H9 (cell line): Measurements from ENCODE around the gene MLST8. TPM values are rescaled to one million over a fixed set of nuclear protein-coding genes. Genes with fewer than 3 reads are reported as not detected.

Experiments
- DNase-seq: peaks from one replicate; pipeline ENCODE4 v3.0.0-alpha.2; 2017
- H2AFZ ChIP-seq: one replicate; pipeline ENCODE4 v1.6.1; 2013; ENCODE audit warnings: mild to moderate bottlenecking, low read length, control low read depth, moderate library complexity
- H2AK5ac ChIP-seq: 2 replicates; pipeline ENCODE4 v1.6.1; 2013; ENCODE audit warnings: low read length, control low read depth, mixed read lengths; ENCODE audit not compliant: insufficient read length
- H2BK120ac ChIP-seq: one replicate; pipeline ENCODE4 v1.6.1; 2013; ENCODE audit warnings: low read depth, mild to moderate bottlenecking, low read length, control low read depth, inconsistent platforms; ENCODE audit not compliant: poor library complexity, severe bottlenecking
- H2BK12ac ChIP-seq: 2 replicates; pipeline ENCODE4 v1.6.1; 2013; ENCODE audit warnings: low read length, control low read depth, mixed read lengths, low read depth; ENCODE audit not compliant: insufficient read length
- H2BK15ac ChIP-seq: 2 replicates; pipeline ENCODE4 v1.6.1; 2013; ENCODE audit warnings: low read depth, low read length, control low read depth
- H2BK20ac ChIP-seq: one replicate; pipeline ENCODE4 v1.6.1; 2013; ENCODE audit warnings: low read depth, mild to moderate bottlenecking, low read length, control low read depth, inconsistent platforms; ENCODE audit not compliant: poor library complexity, severe bottlenecking
- H2BK5ac ChIP-seq: 2 replicates; pipeline ENCODE4 v1.6.1; 2013; ENCODE audit warnings: low read length, control low read depth, mixed read lengths; ENCODE audit not compliant: insufficient read length
- H3K14ac ChIP-seq: 2 replicates; pipeline ENCODE4 v1.6.1; 2013; ENCODE audit warnings: low read length, control low read depth; ENCODE audit not compliant: insufficient read depth
- H3K18ac ChIP-seq: 2 replicates; pipeline ENCODE4 v1.6.1; 2013; ENCODE audit warnings: low read depth, mild to moderate bottlenecking, mixed read lengths, low read length, control low read depth; ENCODE audit not compliant: insufficient read length
- H3K23ac ChIP-seq: 2 replicates; pipeline ENCODE4 v1.6.1; 2013; ENCODE audit warnings: low read length, control low read depth, mixed read lengths, low read depth; ENCODE audit not compliant: insufficient read length
- H3K23me2 ChIP-seq: 2 replicates; pipeline ENCODE4 v1.6.1; 2013; ENCODE audit warnings: low read depth, mild to moderate bottlenecking, mixed read lengths, low read length, control low read depth; ENCODE audit not compliant: insufficient read length, poor library complexity, severe bottlenecking
- H3K27ac ChIP-seq: 2 replicates; pipeline ENCODE4 v1.5.1; 2013; ENCODE audit warnings: low read length, control low read depth, mixed read lengths, low read depth; ENCODE audit not compliant: insufficient read length
- H3K27me3 ChIP-seq: 2 replicates; pipeline ENCODE4 v1.6.1; 2013; ENCODE audit warnings: low read length, control low read depth, inconsistent platforms; ENCODE audit not compliant: insufficient read depth
- H3K4ac ChIP-seq: 2 replicates; pipeline ENCODE4 v1.6.1; 2013; ENCODE audit warnings: low read depth, mild to moderate bottlenecking, control low read depth, inconsistent platforms, low read length, moderate library complexity
- H3K4me1 ChIP-seq: 2 replicates; pipeline ENCODE4 v1.6.1; 2013; ENCODE audit warnings: low read length, control low read depth, inconsistent platforms; ENCODE audit not compliant: insufficient read depth
- H3K4me2 ChIP-seq: 2 replicates; pipeline ENCODE4 v1.6.1; 2013; ENCODE audit warnings: low read length, control low read depth, mixed read lengths; ENCODE audit not compliant: insufficient read length, insufficient read depth
- H3K56ac ChIP-seq: 2 replicates; pipeline ENCODE4 v1.6.1; 2013; ENCODE audit warnings: low read depth, mild to moderate bottlenecking, mixed read lengths, low read length, control low read depth; ENCODE audit not compliant: insufficient read length
- H3K79me1 ChIP-seq: 2 replicates; pipeline ENCODE4 v1.6.1; 2013; ENCODE audit warnings: low read depth, mild to moderate bottlenecking, moderate library complexity, low read length, control low read depth, inconsistent platforms; ENCODE audit not compliant: insufficient read depth, poor library complexity, severe bottlenecking
- H3K79me2 ChIP-seq: 2 replicates; pipeline ENCODE4 v1.6.1; 2013; ENCODE audit warnings: low read length, control low read depth, inconsistent platforms; ENCODE audit not compliant: insufficient read depth
- H3K9ac ChIP-seq: 2 replicates; pipeline ENCODE4 v1.6.1; 2013; ENCODE audit warnings: low read length, control low read depth, mixed read lengths; ENCODE audit not compliant: insufficient read length; ENCODE audit errors: extremely low read depth
- H3K9me3 ChIP-seq: one replicate; pipeline ENCODE4 v1.6.1; 2013; ENCODE audit warnings: low read depth, low read length, inconsistent platforms; ENCODE audit not compliant: control insufficient read depth
- H3T11ph ChIP-seq: one replicate; pipeline ENCODE4 v1.6.1; 2013; ENCODE audit warnings: mild to moderate bottlenecking, low read length, control low read depth, inconsistent platforms
- H4K20me1 ChIP-seq: one replicate; pipeline ENCODE4 v1.6.1; 2013; ENCODE audit not compliant: control insufficient read depth, insufficient read length, insufficient read depth
- H4K5ac ChIP-seq: 2 replicates; pipeline ENCODE4 v1.6.1; 2013; ENCODE audit warnings: low read depth, mild to moderate bottlenecking, mixed read lengths, low read length, control low read depth; ENCODE audit not compliant: insufficient read length
- H4K8ac ChIP-seq: replicated peaks from 2 replicates; pipeline ENCODE4 v1.6.1; 2013; ENCODE audit warnings: low read length, control low read depth, mixed read lengths, low read depth; ENCODE audit not compliant: insufficient read length
- H4K91ac ChIP-seq: 2 replicates; pipeline ENCODE4 v1.6.1; 2013; ENCODE audit warnings: low read depth, mild to moderate bottlenecking, moderate library complexity, mixed read lengths, low read length, control low read depth; ENCODE audit not compliant: insufficient read length
- H3K27ac Mint-ChIP-seq, 3 experiments: 2 replicates in 2 of 3; 3 replicates in 1 of 3; pipeline ENCODE4 v1.8.0; 2020 to 2021; ENCODE audit warnings: mixed read lengths in 3 of 3, mild to moderate bottlenecking in 1 of 3, moderate library complexity in 1 of 3
- H3K27me3 Mint-ChIP-seq: 2 replicates; pipeline ENCODE4 v1.8.0; 2021; ENCODE audit warnings: low read depth, mild to moderate bottlenecking, moderate library complexity, mixed read lengths
- H3K36me3 Mint-ChIP-seq, 3 experiments: 2 replicates in 2 of 3; 3 replicates in 1 of 3; pipeline ENCODE4 v1.8.0; 2020 to 2021; ENCODE audit warnings: low read depth in 3 of 3, mixed read lengths in 3 of 3; ENCODE audit not compliant: insufficient read depth in 1 of 3
- H3K4me1 Mint-ChIP-seq, 2 experiments: 2 replicates each; pipeline ENCODE4 v1.8.0; 2020; ENCODE audit warnings: mixed read lengths in 2 of 2
- H3K4me3 Mint-ChIP-seq, 2 experiments: 2 replicates in 1 of 2; 3 replicates in 1 of 2; pipeline ENCODE4 v1.8.0; 2020 to 2021; ENCODE audit warnings: mild to moderate bottlenecking in 2 of 2, mixed read lengths in 2 of 2, moderate library complexity in 1 of 2
- H3K9me3 Mint-ChIP-seq, 2 experiments: 2 replicates in 1 of 2; 3 replicates in 1 of 2; pipeline ENCODE4 v1.8.0; 2020; ENCODE audit warnings: mild to moderate bottlenecking in 2 of 2, mixed read lengths in 2 of 2, moderate library complexity in 1 of 2
- WGBS: extraction: QIAGEN DNeasy Blood & Tissue Kit; methylation state at CpG from one replicate; pipeline ENCODE4 v1.1.7; 2013; ENCODE audit warnings: missing lambda C conversion rate, low lambda C conversion rate, mixed read lengths; ENCODE audit not compliant: insufficient read length; ENCODE audit errors: extremely low coverage; 5-methylcytosine and 5-hydroxymethylcytosine counted together
- total RNA-seq: library from RNA; stranded (reverse); gene quantifications from 2 replicates; pipeline ENCODE4 v1.2.1, GENCODE V29; 2021
- TF ChIP-seq, protein P1 (sequence below): fragments of 200-600 bp; sonication (generic); conservative IDR thresholded peaks from 3 replicates; pipeline ENCODE4 v1.8.0; 2021; ENCODE audit warnings: antibody characterized with exemption, mild to moderate bottlenecking

Gene MLST8
- total RNA-seq, 1 experiment from 2014 or later = 74.5 TPM

DNA sequence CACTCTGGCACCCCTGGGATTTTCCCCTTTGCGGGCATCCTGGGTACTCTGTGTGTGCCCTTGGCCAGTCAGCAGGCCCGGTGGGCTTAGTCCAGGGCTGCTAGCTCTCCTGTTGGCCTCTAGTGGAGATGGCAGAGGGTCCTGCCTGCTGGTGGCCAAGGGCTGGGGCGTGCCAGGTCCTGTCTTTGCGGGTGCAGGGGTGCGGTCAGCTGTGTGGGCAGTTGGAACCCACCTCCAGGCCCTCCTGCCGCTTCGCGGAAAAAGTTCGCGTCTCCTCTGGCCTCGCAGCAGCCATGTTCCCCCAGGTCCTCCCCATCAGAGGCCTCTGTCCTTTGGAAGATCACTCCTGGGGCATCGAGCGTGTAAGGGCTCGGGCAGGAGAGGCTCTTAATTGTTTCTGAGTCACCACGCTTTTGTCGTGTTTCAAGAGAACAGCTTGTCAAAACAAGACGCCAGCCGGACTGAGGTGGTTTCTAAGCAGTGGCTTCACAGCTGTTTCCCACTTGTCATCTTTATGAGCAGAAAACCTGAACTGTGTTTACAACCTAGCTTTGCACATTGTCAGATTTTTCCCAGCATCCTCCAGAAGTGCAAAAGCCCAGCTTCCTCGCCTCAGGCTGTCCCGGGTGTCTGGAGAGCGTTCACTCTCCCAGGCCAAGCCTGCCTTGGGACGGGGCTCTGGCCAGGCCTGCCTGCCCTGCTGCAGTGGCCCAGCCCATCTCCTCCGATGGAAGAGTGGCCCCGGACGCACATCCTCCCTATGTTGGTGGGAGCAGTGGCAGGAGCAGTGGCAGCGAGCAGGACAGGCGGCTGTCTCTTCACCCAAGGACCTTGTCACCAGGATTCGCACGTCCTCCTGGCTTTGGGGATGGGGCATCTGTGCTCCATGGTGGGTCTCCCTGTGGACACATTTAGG lies 26.0 kb downstream of the MLST8 start:
- Histone ChIP-seq H3K79me1 (no peaks in the 10 kb centered on the region), H3K27me3 (no peaks in the 10 kb centered on the region), H3K9me3 (no peaks in the 10 kb centered on the region), H3K56ac (no peak overlapping the region), H3K4me1 (no peaks in the 10 kb centered on the region), H4K8ac (no peak overlapping the region), H2AK5ac (no peak overlapping the region), H2AFZ (no peak overlapping the region), H3K23me2 (peaks cover under 1% of the 10 kb centered on the region), H3K14ac (no peak overlapping the region), H3K79me2 (peaks cover 3% of the 10 kb centered on the region; the same call in 1 of the 2 replicates), H4K5ac (no peak overlapping the region), H2BK5ac (no peak overlapping the region), H3K9ac (no peak overlapping the region), H4K20me1 (no peaks in the 10 kb centered on the region), H2BK20ac (no peak overlapping the region), H2BK12ac (no peak overlapping the region), H3K23ac (no peak overlapping the region), H3K4ac (no peak overlapping the region), H4K91ac (no peak overlapping the region), H3K27ac (no peak overlapping the region), H2BK15ac (no peak overlapping the region), H3T11ph (no peak overlapping the region), H2BK120ac (no peak overlapping the region), H3K18ac (no peak overlapping the region), H3K4me2 (no peak overlapping the region)
- Mint-ChIP-seq H3K36me3 (peaks cover 2 to 31% (median 18%) of the 10 kb centered on the region in 3 experiments; a peak in 6 of 7 replicates), H3K9me3 (no peaks in the 10 kb centered on the region), H3K27me3 (peaks cover 2% of the 10 kb centered on the region), H3K4me1 (no peaks in the 10 kb centered on the region; a peak in 1 of 4 replicates), H3K4me3 (no peak overlapping the region), H3K27ac (no peak overlapping the region)
- DNase-seq = no peak
- TF ChIP-seq, protein P1, sequence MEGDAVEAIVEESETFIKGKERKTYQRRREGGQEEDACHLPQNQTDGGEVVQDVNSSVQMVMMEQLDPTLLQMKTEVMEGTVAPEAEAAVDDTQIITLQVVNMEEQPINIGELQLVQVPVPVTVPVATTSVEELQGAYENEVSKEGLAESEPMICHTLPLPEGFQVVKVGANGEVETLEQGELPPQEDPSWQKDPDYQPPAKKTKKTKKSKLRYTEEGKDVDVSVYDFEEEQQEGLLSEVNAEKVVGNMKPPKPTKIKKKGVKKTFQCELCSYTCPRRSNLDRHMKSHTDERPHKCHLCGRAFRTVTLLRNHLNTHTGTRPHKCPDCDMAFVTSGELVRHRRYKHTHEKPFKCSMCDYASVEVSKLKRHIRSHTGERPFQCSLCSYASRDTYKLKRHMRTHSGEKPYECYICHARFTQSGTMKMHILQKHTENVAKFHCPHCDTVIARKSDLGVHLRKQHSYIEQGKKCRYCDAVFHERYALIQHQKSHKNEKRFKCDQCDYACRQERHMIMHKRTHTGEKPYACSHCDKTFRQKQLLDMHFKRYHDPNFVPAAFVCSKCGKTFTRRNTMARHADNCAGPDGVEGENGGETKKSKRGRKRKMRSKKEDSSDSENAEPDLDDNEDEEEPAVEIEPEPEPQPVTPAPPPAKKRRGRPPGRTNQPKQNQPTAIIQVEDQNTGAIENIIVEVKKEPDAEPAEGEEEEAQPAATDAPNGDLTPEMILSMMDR = no peak
- WGBS = no CpG with 5 or more reads among the region's 29 CpGs
